H54 (cell line): ENCODE results near the gene RGS19.

Source experiments
- DNase-seq: peaks from one replicate; pipeline ENCODE4 v3.0.0; 2011; ENCODE audit warnings: low spot score, mixed read lengths; ENCODE audit not compliant: insufficient read length
- FAIRE-seq: peaks from 3 replicates; lab custom pipeline; 2011; peaks lifted over from hg19 to GRCh38; lab: Jason Lieb, UNC
- POLR2A ChIP-seq: IDR thresholded peaks from 2 replicates; pipeline ENCODE4 v1.6.1; 2011; ENCODE audit warnings: low read depth, mild to moderate bottlenecking, low read length

Gene RGS19

DNA sequence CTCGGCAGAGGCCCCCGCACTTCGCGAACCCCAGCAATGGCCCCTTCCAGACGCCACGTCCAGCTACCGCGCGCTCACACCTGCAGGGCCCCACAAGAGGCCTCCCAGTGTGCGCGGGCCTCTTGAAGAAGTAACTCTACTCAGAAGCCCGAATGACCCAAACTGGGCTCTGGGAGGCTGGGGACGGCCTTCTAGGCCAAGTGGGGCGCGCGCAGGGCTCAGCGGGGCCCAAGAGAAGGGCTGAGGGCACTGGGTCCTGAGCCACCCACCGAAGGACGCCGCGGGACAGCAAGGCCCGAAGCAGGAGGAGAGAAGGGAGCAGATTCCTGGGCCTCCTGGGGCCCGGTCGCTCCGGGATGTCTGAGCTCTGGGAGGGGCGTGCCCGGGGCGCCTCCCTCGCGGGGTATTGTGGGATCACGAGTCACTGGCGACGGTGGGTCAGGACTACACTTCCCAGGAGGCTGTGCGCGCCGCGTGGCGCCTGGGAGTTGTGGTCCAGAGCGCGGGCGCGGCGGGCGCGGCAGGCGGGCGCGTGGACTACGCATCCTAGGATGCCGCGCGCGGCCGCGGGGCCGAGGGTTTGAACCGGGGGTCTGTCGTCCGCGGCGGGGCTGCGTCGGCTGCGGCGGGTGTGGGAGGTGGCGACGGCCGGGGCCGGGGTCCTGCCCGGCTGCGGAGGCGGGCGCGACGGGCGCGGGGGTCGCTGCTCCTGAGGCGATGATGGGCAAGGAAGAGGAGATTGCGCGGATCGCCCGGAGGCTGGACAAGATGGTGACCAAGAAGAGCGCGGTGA, 16.5 kb downstream of the RGS19 start, which contains the start of gene TCEA2:
TCEA2 (plus strand) TSS at position 603 of the 793 bp plus-strand sequence; CDS start at position 718, 115 bp downstream.
- DNase-seq = peak; percentile 96
- peak; percentile 61 for TF ChIP-seq POLR2A
- FAIRE-seq = no peak

DNA sequence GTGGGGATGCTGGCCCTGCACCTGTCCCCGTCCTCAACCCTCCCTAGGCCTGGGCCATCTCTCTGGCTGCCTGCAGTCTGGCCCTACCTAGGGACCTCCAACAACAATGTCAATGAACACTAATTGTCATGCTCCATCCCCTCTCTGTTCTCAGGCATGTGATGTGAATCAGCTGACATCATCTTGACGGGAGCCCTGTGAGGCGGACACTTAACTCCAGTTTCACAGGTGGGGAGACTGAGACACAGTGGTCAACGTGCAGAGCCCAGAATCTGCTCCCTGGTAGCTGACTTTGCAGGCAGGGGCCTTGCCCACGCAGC, 17.1 kb downstream of the RGS19 start:
- no peak for TF ChIP-seq POLR2A
- DNase-seq (no peak), FAIRE-seq (no peak)

DNA sequence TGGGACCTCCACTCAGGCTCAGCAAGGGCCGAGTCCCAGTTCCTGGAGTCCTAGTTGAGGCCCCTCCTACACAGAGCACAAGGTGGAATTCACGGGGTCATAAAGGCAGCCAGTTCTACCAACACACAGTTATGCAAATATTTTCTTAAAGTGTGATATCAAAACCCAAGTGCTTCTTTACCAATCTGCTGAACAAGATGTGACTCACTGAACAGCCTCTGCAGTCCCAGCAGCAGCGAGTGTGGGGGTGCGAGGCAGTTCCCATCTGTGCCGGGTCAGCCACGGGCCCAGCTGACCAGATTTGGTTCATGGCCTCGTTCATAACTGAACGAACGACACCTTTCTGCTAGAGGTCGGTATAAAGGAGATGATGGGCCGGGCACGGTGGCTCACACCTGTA, 20.8 kb downstream of the RGS19 start:
- TF ChIP-seq POLR2A = no peak
- DNase-seq (no peak), FAIRE-seq (no peak)

DNA sequence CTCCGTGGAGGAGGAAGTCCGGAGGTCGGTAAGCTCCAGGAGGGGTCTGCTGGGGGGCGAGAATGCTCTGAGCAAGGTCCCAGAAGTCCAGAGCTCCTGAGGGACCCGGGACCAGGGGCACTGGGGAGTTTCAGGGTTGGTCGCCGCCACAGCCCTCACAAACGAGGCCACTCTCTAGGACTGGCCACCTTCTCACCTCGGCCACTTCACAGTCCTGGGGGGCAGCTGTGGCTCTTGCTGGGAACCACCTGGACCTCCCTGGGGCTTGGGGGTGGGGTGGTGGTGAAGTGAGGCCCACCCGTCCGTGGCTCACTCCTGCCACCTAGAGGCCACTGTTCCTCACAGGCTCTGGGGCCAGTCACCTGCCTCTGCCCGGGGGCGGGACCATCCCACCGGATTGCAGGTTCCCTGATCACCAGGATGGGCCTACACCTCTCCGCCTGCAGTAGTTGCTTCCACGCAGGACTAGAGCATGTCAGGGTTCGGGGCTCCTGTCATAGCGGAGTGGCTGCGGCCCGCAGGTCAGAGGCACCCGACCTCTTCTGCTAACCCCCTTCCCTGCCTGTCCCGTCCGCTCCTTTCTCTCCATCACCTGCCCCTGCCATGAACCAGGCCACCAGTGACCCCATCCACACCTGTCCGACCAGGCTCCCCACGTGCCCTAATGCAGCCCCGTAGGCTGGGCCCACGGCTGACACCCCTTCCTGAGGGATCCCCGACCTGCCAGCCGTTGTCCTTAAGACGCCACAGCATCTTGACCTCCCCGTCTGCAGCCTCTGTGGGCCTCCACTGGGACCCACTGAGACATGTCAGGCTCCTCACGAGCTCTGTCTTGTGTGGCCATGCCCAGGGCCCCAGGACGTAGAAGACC, 21.5 kb downstream of the RGS19 start:
- FAIRE-seq = no peak
- peak; percentile 83 for DNase-seq
- no peak for TF ChIP-seq POLR2A

DNA sequence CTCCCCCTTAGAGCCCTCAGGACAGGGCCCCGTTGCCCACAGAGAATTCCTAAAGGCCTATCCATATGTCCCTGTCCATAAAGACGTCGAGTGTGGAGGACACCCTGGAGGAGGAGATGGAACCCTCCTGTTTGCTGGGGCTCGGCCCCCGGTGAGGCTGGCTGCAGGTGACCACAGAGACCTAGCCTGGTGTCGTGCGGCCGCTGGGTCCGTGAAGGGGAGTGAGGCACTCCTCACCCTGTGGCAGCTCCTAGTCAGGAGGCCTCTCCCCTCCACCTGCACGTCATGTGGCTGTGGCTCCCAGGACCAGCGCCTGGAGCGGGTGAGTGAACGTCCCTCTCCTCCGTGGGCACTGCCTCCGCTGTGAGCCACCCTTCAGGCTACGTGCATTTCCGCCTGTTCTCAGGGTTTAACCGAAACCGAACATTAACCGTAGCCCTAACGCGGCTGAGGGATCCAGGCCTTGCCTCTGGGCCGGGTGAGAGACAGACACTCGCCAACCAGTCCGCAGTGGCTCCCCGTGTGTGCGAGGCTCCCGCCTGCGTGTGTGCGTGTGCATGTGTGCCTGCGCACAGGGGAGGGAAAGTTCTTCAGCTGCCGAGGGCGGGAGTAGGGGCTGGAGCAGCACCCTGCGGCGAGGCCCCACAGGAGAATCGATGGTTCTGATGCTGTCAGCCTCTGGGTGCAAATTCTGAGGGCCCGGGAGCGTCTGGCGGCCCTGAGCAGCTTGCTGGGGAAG, 22.3 kb downstream of the RGS19 start:
- FAIRE-seq = no peak
- DNase-seq = no peak
- no peak for TF ChIP-seq POLR2A

DNA sequence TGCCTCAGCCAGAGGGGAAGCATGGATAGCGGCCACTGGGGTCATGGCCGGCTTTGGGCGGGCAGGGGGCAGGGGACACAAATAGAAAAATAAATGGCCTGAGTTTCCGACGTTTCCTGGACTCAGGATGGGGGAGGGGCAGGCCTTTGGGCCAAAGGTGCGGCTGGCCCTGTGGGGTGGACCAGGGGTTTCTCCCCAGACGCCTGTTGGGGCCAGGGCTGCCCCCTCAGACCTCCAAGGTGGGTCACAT, 22.8 kb downstream of the RGS19 start:
- FAIRE-seq (no peak), DNase-seq (no peak)
- TF ChIP-seq POLR2A = no peak

DNA sequence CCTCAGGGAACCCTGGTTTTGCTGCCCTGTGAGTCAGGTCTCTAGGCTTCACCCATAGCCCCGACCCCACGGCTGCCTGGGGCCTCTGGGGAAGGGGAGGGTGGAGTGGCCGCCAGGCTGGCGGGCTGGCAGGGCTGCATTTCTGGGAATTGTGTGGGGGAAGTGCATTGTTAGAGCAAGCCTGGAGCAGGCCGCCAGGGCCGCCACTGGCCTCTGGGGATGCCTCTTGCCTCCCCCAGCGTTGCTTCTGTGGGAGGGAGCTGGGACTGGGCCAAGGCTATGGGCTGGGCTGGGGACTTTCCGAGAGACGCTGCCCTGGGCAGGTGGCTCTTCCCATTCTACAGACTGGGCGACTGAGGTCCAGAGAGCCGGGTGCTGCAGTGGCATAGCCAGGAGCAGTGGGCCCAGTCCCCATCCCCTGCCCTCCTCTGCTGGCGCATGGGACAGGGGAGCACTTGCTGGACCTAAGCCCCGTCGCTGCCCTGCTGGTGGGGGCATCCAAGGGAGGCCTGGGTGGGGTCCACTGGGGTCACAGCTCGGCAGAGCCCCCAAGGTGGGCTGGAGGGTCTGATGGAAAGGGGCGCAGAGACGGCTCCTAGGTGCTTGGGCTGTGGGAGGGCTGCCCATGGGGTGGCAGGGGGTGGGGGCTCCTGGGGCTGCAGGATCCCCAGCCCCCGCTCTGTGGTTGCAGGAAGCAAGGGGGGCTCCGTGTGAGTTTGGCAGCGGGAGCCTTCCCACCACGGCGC, 23.3 kb downstream of the RGS19 start:
- no peak for DNase-seq

DNA sequence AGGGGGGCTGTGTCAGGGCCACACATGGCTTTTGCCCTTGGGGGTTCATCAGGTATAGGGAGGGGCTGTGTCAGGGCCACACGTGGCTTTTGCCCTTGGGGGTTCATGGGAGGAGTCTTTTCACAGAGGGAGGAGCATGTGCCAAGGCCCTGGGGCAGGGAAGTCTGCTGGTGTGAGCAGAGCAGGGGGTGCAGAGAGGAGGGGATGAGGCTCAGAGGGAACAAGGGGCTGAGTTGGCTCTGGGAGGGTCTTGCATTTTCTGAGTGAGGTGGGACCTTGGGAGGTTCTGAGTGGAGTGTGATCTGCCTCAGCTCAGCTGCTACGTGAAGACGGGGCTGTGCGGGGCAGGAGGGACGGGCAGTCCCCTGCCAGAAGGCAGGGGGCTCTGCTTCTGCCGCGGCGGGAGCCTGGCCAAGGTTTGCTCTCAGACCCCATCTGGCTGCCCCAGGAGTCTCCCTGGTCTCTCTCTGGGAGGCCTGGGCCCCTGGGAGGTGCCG, 23.9 kb downstream of the RGS19 start:
- no peak for TF ChIP-seq POLR2A
- no peak for FAIRE-seq
- DNase-seq = no peak

More for the DNA sequence above, 23.3 kb downstream of the RGS19 start:
- FAIRE-seq = no peak
- no peak for TF ChIP-seq POLR2A

DNA sequence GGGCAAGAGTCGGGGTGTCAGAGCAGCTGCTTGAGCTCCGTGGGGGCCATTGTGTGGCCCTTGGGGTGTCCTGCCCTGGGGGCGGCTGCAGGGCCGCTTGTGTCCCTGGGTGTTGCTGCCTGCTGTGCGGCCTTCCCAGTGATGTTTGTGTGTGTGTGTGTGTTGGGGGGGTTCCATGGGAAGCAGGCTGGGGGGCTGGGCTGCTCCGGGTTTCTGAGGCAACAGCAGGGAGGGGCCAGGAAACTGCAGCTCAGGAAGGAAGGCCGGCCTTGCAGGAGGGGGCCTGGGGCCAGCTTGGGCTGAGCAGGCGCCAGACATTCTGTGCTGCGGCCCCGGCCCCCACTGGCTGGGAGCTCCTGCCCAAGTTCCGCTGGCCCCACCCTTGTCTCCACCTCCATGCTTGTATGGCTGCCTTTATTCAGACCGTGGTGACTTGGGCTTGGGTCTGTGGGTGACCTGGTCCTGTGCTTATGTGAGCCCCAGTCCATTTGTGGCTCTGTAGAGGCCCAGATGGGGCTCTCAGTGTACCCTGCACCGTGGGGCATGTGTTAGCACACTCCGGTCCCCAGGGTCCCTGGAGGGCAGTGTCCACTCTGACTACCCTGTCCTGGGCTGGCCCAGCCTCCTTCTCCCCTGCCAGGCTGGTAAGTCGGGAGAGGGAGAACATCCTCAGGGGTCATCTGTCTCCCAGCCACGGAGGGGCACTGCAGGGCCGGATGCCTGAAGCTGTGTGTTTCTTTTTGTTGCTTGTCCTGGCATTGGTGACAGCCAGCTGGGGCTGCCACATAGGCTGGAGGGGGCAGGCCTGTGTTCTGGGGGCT, 25.3 kb downstream of the RGS19 start:
- no peak for DNase-seq
- no peak for TF ChIP-seq POLR2A
- no peak for FAIRE-seq

DNA sequence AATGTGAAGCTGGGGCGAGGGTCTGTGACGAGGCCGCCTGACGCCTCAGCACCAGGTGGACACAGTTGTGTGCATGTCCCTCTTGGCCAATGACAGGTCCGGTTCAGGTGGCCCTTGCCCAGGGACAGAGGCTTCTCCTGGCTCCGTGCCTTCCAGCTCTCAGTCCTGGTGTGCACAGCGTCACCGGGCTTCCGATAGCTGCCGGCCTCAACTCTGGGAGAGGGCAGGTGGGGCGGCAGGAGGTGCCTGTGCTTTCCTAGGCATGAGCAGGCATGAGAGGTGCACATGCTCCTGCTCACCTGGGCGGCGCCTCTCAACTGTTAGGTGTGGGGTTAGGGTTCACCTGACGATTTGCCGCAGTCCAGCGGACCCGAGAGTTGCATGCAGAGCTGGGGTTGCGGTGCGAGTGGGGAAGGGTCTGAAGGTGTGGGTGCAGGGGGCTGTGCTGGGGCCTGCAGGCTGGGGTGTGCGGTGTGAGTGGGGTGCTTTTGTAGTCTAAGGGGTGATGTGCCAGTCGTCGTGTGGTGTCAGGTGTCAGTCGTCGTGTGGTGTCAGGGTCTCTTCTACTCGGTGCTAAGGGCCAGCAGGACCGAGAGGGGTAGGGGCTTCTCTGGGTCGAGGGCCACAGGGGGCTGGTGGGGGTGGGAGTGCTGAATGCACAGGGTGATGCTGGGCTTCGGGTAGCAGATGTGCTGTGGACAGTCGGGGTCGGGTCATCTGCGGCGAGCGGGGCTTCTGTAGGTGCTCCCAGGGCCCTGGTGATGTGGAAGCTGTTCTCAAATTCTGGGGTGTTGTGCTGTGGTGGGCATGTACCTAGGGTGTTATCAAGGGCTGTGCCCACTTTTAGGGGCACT, 26.1 kb downstream of the RGS19 start:
- FAIRE-seq = no peak

DNA sequence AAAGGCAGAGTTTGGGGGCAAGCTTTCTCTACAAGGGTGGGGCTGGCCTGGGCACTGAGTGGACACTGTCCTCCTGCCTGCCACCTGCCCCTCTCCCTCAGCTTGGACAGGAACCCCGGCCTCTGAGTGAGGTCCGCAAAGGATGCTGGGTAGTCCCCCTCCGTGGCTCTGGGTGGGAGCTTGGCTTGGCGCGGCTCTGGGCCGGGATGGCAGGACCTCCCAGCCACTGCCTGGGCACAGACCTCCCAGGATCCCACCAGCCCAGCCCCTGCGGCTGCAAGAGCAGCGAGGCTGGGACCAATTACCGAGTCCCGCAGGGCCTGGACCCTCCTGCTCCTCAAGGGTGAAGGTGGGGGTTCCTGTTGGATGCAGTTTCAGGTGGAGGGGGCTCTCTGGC, 27.0 kb downstream of the RGS19 start:
- DNase-seq = no peak
- FAIRE-seq = no peak
- no peak for TF ChIP-seq POLR2A

More for the DNA sequence above, 26.1 kb downstream of the RGS19 start:
- no peak for DNase-seq
- no peak for TF ChIP-seq POLR2A
